MG63 (cell line): ENCODE results near the gene ZFYVE27. TPM values are rescaled to one million over a fixed set of nuclear protein-coding genes. Genes with fewer than 3 reads are reported as not detected.
A peak's percentile ranks its signal among the peaks of the same experiment; 100 is the strongest.
"Not testable (repeated sequence)": the region's sequence is repeated elsewhere in the genome, so short reads cannot be mapped to it uniquely, and the experiment has no call there.

ENCODE experiments used
- DNase-seq: peaks from one replicate; pipeline ENCODE4 v3.0.0-alpha.2; 2020
- H3K27me3 ChIP-seq: fragments of 250-450 bp; sonication (Bioruptor Pico); 2 replicates; pipeline ENCODE4 v1.5.1; 2020; ENCODE audit warnings: mild to moderate bottlenecking, moderate library complexity
- H3K36me3 ChIP-seq: fragments of 250-450 bp; sonication (Bioruptor Pico); 2 replicates; pipeline ENCODE4 v1.5.1; 2020; ENCODE audit warnings: mild to moderate bottlenecking, moderate library complexity
- H3K4me3 ChIP-seq: fragments of 250-450 bp; sonication (Bioruptor Pico); 2 replicates; pipeline ENCODE4 v1.5.1; 2020; ENCODE audit warnings: mild to moderate bottlenecking, moderate library complexity
- H3K9me3 ChIP-seq: fragments of 250-450 bp; sonication (Bioruptor Pico); 2 replicates; pipeline ENCODE4 v1.5.1; 2020; ENCODE audit warnings: mild to moderate bottlenecking, moderate library complexity
- total RNA-seq: library from RNA; depleted of rRNA; stranded (reverse); fragments of >200 nt; shearing (Covaris generic); gene quantifications from 2 replicates; pipeline ENCODE4 v1.2.3, GENCODE V29; 2014; ENCODE audit warnings: low replicate concordance; rRNA removed

Gene ZFYVE27, protein sequence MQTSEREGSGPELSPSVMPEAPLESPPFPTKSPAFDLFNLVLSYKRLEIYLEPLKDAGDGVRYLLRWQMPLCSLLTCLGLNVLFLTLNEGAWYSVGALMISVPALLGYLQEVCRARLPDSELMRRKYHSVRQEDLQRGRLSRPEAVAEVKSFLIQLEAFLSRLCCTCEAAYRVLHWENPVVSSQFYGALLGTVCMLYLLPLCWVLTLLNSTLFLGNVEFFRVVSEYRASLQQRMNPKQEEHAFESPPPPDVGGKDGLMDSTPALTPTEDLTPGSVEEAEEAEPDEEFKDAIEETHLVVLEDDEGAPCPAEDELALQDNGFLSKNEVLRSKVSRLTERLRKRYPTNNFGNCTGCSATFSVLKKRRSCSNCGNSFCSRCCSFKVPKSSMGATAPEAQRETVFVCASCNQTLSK
- 9.2 and 18.2 TPM in 2 replicates for total RNA-seq

DNA sequence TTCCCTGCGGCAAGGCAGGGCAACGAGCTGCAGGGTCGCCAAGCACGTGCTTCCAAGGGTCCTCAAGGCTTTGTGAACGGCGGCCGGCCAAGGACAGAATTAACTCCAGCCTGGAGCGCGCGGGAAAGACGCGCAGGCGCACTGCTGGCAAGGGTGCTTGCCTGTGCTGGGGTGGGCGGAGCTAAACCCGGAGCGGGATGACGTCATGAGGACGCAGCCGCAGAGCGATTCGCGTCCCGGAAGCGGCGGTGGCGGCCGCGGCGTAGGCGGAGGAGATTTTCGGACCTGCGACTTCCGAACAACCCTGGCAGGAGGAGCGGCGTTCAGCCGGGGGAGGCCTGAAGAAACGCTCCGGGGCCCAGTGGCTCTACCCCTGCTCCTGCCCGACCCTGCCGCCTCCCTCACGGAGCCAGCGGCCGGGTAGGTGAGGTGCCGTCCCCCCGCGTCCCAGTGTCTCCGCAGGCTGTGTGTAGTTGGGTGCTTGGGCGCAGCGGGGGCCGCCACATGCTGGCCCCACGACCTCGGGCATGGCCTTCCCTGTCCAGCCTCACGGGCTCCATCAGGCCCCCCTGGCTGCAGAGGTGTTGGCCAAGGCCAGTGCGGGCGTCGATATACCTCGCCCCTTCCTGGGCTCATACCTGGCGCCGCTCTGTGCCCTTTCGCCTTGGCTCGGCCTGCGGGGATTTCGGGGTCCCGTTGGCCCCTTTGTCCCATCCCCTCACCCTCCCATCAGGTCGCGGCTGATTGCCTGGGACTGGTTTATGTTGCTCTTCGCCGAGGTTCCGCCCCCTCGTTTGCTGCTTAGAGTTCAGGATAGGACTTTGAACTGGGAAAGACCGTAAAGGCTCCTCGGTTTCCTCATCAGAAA lies at the start of gene ZFYVE27:
Gene ZFYVE27 (plus strand): TSS at position 227 of the 868 bp plus-strand sequence. CDS start 1,350 bp downstream, outside the sequence.
- DNase-seq = peak; percentile 95
- Histone ChIP-seq H3K9me3 (no peaks in the 10 kb centered on the region), H3K4me3 (peak within 1 kb of the TSS; percentile 95), H3K36me3 (peaks cover 29% of the 10 kb centered on the region), H3K27me3 (no peaks in the 10 kb centered on the region)

DNA sequence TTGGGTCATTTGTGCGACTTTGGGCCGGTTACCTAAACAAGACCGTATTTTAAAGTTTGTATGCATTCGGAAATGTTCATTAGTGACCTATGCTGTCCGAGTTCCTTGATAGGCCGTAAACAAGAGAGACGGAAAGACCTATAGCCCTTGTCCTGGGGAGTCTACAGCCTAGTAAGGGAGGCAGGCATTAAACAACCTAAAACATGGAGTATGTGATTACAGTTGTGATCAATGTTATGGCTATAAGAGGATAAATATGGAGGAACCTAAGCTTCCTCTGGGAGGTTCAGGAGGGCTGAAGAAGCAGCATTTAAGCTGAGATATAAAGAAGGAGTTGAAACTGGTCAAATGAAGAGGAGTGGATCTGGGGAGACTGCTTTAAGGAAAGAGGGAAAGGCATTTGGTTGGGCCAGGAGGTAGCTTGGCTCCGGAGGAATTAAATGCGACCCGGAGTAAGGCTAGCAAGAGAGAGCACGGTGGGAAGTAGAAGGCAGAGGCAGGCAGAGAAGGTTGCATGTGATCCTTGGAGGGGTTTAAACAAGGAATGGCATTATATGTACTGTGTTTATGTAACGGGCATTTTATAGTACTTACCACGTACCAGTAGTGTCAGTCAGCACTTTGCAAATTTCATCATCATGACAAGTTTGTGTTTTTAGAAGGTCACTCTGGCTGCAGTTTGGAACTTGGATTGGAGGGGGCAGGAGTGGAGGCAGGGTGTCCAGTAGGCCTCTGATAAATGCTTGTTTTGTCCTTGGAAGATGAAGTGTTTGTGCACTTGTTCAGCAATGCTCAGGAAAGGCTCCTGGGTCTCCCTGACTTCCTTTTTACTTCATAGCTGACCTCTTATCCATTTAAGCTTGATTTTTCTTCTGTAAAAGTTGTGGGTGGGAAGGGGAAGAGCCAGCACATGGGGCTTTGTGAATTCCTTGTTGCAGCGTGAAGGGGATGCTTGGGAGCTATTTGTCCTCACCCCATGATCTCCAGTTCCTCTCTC lies 48.8 kb upstream of the ZFYVE27 start:
- Histone ChIP-seq H3K27me3 (no peaks in the 10 kb centered on the region), H3K4me3 (peak overlapping the region; percentile 27), H3K36me3 (peaks cover 5% of the 10 kb centered on the region; the same call in 1 of the 2 replicates), H3K9me3 (no peaks in the 10 kb centered on the region)
- peak; percentile 55 for DNase-seq

DNA sequence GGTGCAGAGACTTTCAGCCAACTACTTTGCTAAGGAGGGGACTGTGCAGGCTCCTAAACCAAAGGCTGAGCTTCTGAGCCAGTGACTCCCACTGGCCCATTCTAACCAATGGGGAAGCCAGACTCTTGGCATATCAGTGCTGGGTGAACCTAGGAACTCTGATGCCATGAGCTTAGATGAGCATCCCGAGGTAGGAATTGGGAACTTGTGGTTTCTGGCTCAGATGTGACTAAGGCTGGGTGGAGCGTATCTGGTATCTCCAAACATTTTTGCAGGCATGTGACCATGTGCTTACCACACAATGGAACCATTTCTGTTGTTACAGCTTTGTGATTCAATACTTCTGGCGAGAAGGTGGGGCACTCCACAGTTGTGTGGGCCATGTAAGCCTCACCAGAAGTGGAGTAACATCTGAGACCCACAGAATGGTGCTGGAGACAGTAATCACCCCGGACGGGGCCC lies 47.3 kb upstream of the ZFYVE27 start:
- DNase-seq = peak; percentile 77
- Histone ChIP-seq H3K4me3 (no peak overlapping the region), H3K9me3 (no peaks in the 10 kb centered on the region), H3K36me3 (peaks cover 3% of the 10 kb centered on the region; the same call in 1 of the 2 replicates), H3K27me3 (no peaks in the 10 kb centered on the region)

DNA sequence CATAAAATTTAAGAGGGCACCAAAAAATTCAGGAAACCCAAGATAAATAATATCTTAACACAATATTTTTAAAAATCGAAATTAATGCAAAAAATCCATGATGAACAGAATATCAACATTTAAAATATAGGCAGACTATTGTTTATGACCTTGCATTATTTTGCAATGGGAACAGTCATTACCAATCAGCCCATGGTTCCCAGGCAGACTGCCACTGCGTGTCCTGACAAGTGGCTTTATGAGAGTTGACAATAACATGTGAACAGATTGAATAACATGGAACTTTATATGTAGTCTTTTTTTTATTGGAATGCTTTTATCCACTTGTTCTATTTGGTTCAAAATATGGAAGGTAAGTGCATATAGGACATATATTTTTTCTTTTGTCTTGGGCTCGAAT lies 46.8 kb upstream of the ZFYVE27 start:
- Histone ChIP-seq H3K36me3 (no peaks in the 10 kb centered on the region), H3K4me3 (no peak overlapping the region), H3K9me3 (no peaks in the 10 kb centered on the region), H3K27me3 (no peaks in the 10 kb centered on the region)
- no peak for DNase-seq

DNA sequence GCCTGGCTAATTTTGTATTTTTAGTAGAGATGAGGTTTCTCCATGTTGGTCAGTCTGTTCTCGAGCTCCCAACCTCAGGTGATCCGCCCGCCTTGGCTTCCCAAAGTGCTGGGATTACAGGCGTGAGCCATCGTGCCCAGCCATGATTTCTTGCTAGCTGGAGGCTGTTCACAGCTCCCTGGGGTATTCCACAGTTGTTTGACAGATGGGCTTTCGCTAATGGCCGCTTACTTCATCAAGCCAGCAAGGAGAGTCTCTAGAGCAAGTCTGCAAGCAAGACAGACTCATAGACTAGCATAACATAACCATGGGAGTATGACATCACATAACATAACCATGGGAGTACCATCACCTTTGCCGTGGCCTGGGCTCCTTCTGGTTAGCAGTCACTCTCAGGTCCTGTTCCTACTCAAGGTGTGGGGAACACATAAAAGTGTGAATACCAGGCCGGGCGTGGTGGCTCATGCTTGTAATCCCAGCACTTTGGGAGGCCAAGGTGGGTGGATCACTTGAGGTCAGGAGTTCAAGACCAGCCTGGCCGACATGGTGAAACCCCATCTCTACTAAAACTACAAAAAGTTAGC lies 38.8 kb upstream of the ZFYVE27 start:
- H3K4me3 ChIP-seq, H3K9me3 ChIP-seq, H3K36me3 ChIP-seq, H3K27me3 ChIP-seq, DNase-seq: not testable (repeated sequence)

DNA sequence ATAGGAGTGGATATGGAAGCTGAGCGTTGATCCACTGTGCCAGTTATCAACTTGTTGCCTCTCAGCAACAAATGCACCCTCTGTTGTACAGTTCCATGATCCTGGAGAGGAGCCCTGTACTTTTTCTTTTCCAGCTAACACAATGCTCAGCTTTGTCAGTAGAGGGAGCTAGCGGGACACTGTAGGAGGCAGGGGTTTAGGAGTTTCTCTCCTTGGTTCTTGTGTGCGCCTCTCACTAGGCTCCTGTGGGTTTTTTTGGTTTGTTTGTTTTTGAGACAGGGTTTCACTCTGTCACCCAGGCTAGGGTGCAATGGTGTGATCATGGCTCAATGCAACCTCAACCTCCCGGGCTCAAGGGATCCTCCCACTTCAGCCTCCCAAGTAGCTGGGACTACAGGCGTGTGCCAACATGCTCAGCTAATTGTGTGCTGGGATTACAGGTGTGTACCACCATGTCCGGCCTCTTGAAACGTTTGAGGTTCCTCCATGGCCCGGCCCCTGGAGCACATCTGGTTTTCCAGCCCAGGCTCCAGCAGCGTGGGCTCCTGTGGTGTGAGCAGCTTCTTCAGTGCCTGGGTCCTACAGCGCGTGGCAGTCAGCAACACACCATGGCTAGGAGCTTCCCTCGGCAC lies 35.4 kb upstream of the ZFYVE27 start:
- Histone ChIP-seq H3K4me3 (no peak overlapping the region), H3K36me3 (no peaks in the 10 kb centered on the region), H3K27me3 (no peaks in the 10 kb centered on the region), H3K9me3 (no peaks in the 10 kb centered on the region)
- DNase-seq = peak; percentile 37

DNA sequence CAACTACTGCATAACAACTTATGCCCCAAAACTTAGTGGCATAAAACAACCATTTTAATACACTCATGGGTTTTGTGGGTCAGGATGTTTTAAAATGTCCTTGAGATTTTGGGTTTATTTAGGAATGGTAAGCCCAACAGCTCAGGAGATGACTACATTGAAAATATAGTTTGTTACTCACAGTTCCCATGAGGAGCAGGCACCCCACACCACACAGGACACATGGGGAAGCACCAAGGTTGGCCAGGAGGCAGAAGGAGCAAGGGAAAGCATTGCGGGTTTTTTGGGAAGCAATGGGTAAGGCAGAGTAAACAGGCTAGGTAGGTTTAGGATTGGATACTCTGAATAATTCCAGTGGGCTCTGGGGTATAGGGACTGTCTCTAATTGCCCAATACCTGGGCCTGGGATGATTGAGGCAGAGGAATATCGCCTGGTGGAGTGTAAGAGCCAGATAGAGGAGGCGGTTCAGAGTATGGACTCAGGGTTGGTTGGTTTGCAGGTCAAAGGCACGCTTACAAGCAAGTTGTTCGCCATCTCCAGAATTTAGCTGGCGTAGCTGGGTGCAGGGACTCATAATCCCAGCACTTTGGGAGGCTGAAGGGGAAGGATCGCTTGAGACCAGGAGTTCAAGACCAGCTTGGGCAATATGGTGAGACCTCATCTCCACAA lies 33.4 kb upstream of the ZFYVE27 start:
- Histone ChIP-seq H3K9me3 (no peaks in the 10 kb centered on the region), H3K4me3 (no peak overlapping the region), H3K27me3 (no peaks in the 10 kb centered on the region), H3K36me3 (no peaks in the 10 kb centered on the region)
- DNase-seq = no peak

DNA sequence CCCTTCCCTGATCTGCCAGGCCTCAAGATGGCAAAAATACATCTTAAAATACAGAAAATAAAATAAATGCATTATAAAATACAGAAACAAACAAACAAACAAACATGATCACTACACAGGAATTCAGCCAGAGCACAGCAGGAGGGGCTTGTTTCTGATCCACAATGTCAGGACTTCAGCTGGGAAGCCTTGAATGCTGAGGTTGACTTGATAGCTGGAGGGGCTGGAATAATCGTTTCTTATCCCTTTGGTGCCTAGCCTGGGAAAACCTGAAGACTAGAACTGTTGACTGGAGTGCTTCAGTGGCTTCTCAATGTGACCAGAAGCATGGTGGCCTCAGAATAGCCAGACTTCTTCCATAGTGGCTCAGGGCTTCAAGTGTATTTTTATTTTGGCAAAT lies 32.6 kb upstream of the ZFYVE27 start:
- Histone ChIP-seq H3K4me3 (no peak overlapping the region), H3K27me3 (no peaks in the 10 kb centered on the region), H3K36me3 (no peaks in the 10 kb centered on the region), H3K9me3 (no peaks in the 10 kb centered on the region)
- no peak for DNase-seq

DNA sequence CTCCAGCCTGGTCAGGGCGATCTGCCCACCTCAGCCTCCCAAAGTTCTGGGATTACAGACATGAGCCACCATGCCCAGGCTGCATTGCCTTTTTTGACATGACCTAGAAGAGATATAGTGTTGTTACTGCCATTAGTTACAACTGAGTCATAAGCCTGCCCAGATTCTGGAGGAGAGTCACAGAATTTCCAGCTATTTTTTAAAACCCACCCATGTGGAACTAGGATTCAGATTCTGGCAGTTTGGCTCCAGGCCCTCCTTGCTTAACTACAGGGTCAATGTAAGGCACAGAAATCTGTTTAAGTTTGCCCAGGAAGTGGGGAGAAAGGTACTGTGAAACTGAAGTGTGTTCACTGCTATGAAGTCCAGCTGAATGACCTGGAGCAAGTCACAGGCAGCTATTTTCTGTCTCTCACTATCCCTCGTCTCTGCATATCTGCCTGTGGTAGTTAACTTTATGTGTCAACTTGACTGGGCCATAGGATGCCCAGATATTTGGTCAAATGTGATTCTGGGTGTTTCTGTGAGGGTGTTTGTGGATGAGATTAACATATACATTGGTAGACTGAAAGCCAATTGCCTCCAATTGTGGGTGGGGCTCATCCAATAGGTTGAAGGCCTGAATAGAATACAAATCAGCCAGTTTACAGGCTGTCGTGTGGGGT lies 31.8 kb upstream of the ZFYVE27 start:
- no peaks in the 10 kb centered on the region for H3K9me3 ChIP-seq
- no peak for DNase-seq
- no peaks in the 10 kb centered on the region for H3K36me3 ChIP-seq
- no peak overlapping the region for H3K4me3 ChIP-seq
- no peaks in the 10 kb centered on the region for H3K27me3 ChIP-seq

DNA sequence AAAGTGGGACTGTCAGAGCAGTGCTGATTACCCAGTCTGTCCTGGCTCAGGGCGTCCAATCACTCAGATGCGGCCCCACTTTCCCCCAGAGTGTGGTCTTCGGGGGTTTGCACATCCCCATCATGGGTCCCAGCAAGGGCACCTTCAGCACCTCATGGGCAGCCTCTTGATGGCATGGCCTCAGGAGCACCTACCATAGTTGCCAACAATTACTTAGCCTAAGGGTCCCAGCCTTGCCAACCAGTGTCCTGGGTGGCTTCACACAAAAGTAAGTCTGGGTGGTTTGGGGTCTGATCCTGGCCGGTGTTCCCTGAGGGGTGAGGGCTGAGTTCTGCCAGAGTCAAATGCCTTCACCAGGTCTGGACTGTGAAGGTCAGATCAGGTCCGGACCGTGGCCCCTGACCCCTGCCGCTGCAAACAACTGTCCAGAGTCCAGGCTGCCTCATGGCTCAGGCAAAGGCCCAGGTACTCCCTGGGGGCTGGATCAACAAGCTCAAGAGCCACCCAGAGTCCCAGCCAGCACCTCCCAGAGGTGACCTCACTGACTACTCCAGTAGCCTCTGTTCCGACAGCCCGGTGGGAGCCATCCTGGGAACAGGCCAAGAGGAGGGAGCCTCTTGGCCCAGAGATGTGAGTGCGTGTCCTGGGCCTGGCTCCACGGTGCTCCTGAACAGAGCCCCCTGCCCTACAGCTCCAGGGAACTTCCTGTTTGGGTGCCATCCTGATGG lies 29.6 kb upstream of the ZFYVE27 start:
- no peaks in the 10 kb centered on the region for H3K27me3 ChIP-seq
- H3K9me3 ChIP-seq = no peaks in the 10 kb centered on the region
- H3K4me3 ChIP-seq = no peak overlapping the region
- no peak for DNase-seq
- no peaks in the 10 kb centered on the region for H3K36me3 ChIP-seq

DNA sequence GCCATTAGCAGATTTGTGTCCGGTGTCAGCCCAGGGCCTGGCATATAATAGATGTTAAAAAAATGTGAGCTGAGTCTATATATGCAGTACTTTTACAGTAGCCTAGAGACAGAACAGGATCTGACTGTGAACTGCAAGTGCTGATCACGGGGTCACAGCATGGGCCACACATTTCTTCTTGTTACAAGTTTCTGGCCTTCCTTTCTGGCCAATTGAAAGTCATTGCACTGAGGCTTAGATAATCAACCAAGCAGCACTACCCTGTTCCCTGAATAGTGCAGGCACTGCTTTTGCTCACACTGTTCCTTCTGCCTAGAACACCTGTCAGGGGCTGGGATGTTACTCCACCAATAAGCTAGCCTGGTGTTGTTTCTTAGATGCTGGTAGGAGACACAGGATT lies 28.8 kb upstream of the ZFYVE27 start:
- H3K27me3 ChIP-seq = no peaks in the 10 kb centered on the region

DNA sequence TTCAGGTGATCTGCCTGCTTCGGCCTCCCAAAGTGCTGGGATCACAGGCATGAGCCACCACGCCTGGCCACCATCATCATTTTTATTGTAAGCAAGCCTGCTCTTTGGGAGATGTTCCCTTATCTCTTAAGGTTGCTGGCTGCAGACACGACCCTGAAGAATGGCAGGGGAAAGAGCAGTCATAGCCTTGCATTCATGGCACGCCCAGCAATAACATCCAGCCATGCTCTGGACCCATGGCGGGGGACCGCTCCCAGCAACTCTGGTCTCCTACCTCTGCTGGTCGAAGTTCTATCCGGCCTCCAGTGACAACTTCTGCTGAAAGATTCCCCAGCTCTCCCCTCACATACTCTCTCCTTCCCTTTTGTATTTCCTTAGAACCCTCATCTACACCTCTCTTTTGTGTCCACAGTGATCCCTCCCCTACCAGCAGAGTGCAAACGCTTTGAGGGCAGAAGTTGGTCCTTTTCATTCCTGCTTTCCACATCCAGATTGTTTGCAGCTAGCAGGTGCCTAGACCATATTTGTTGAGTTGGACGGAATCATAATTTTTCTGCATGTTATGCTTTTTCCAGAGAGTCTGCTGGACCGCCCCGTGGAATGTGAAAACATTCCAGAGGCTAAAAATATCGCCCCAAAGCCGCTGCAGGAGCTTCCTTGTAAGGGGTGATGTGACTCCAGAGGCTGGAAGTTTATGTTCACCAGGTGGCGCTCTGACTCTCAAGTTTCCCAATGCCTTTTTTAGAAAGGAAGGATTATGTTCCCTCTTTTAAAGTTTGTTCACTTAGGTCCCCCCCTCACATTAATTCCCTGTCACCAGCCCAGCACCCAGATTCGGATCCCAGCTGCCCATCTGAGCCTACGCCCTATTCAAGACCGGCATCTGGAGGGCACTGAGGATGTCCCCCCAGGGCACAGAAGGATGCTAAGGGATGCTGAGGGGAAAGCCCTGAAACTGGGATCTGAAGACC lies 27.7 kb upstream of the ZFYVE27 start:
- no peaks in the 10 kb centered on the region for H3K36me3 ChIP-seq
- DNase-seq = peak; percentile 56
- no peaks in the 10 kb centered on the region for H3K27me3 ChIP-seq
- H3K4me3 ChIP-seq = no peak overlapping the region
- no peaks in the 10 kb centered on the region for H3K9me3 ChIP-seq

More for the DNA sequence above, 28.8 kb upstream of the ZFYVE27 start:
- H3K4me3 ChIP-seq = no peak overlapping the region
- H3K9me3 ChIP-seq = no peaks in the 10 kb centered on the region
- DNase-seq = no peak
- no peaks in the 10 kb centered on the region for H3K36me3 ChIP-seq
